COR-L47 (cell line): ENCODE results near the gene TPST1.
"Not testable (repeated sequence)": the region's sequence is repeated elsewhere in the genome, so short reads cannot be mapped to it uniquely, and the experiment has no call there.

ENCODE experiments used
- DNase-seq: peaks from one replicate; lab custom pipeline; 2025; lab: John Stamatoyannopoulos, UW

The TPST1 gene

GRCh38 chr7:66380272-66380888, 175.2 kb downstream of the TPST1 start:
- DNase-seq: no peak

DNA sequence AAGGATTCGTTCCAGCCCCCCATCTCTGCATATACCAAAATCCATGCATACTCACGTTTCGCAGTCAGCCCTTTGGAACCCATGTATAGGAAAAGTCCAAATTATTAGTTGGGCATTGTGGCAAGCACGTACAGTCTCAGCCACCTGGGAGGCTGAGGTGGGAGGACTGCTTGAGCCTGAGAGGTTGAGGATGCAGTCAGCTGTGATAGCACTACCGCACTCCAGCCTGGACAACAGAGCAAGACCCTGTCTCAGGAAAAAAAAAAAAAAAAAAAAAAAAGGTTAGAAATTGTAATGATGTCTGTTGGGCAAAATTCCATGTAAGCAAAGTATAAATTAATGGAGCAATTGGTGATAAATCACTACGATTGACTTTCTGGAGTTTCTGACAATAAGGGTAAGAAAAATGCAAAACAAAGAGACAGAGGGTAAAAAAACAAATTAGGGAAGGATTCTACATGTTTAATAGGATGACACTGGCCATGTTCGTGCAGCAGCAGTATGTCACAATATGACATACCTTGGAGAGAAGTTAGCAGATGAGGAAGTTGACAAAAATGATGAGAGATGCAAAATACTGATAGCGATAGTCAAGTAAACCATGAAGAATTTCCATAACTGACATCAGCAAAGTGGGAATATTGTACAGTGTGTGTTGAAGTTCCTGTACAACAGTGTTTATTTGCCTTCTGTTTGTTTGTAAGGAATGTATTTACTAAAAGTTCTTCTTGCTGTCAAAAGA, 177.2 kb downstream of the TPST1 start:
- DNase-seq: not testable (repeated sequence)

- DNase-seq: not testable (repeated sequence)
These were observed 180.2 kb downstream of the TPST1 start for GRCh38 chr7:66385191-66385905.

GRCh38 chr7:66395128-66395571, 190.0 kb downstream of the TPST1 start:
- not testable (repeated sequence) for DNase-seq

- not testable (repeated sequence) for DNase-seq
These were observed 190.9 kb downstream of the TPST1 start for GRCh38 chr7:66396052-66396451.

- not testable (repeated sequence) for DNase-seq
These were observed 193.7 kb downstream of the TPST1 start for GRCh38 chr7:66398841-66399240.

DNA sequence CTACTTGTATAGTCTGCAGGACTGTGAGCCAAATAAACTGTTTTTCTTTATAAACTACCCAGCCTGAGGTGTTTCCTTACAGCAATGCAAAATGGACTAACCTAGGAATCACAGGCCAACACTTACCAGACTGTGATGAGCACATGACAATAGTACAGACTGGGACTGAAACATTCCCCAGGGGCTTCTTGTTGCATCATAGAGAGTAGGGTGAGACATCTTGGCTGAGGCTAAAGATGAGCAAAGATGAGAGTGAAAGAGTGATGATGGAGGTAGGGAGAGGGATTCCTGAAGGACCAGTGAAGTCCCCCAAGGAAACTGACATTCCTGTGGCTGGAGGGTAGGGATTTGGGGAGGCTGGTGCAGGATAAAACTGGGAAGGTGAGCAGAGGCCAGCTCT, 194.4 kb downstream of the TPST1 start:
- DNase-seq: no peak

GRCh38 chr7:66400400-66400799, 195.3 kb downstream of the TPST1 start:
- no peak for DNase-seq

GRCh38 chr7:66401126-66401525, 196.0 kb downstream of the TPST1 start:
- DNase-seq: not testable (repeated sequence)

DNA sequence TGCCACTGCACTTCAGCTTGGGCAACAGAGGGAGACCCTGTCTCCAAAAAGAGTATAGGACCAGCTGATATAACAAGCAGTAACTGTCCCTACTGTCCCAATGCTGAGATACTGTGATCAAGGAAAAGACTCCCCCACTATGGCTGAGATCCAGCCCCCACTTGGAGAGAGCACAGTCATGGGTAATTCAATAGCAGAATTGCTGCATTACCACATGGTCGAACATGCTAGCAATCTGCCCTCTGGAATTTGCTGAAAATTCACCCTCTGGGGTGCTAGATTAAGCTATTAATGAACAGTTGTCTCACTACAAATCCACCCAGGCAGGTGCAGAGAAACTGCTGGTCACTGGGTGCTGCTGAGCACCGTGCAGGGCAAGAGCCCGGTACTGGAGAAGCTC, 196.8 kb downstream of the TPST1 start:
- not testable (repeated sequence) for DNase-seq

DNA sequence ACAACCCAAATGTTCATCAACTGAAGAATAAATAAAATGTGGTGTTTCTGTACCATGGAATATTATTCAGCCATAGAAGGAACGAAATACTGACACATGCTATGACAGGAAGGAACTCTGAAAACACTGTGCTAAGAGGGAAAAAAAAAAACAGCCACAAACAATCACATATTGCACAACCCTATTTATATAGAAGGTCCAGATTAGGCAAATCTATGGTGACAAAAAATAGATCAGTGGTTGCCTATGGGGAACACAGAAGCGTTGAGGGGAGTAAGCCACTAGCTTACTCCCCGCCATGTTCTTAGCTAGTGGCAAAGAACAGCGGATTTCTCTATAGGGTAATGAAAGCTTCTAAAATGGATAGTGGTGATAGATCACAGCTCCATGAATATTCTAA, 198.4 kb downstream of the TPST1 start:
- no peak for DNase-seq

DNA sequence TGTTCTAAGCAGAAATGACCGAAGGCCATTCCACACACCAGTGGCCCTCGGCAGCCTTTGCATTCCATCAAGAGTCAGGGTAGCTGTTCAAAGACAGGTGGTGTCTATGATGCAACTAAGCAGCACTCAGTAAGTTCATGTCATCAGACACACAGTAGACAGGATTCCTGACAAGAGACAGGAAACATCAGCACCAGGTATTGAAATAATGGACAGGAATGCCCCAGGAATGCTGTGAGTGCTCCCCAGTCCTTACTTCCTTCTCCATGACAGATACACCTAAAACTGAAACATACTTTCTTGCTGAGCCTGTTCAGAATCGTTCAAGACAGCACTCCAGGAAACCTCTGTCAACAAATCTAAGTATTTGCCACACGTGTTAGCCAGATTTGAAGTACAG, 204.4 kb downstream of the TPST1 start:
- DNase-seq: no peak
